ENCODE measurements around the gene SCIMP.
"Not testable (repeated sequence)": the region's sequence is repeated elsewhere in the genome, so short reads cannot be mapped to it uniquely, and the experiment has no call there.

SCIMP gene

GRCh38 chr17:5236938-5237540 is 2.4 kb upstream of the SCIMP start:
- no peak for DNase-seq

GRCh38 chr17:5233492-5233891 is 1.2 kb downstream of the SCIMP start:
- not testable (repeated sequence) for DNase-seq

GRCh38 chr17:5226940-5227878 is 7.5 kb downstream of the SCIMP start:
- no peak for DNase-seq

GRCh38 chr17:5225668-5226457 is 8.8 kb downstream of the SCIMP start:
- no peak for DNase-seq

GRCh38 chr17:5221912-5222311 is 12.7 kb downstream of the SCIMP start:
- not testable (repeated sequence) for DNase-seq

- no peak for DNase-seq
These were observed 14.6 kb downstream of the SCIMP start for GRCh38 chr17:5220074-5220473.

- peak; percentile 33 for DNase-seq
These were observed 15.1 kb downstream of the SCIMP start for GRCh38 chr17:5219536-5219935.

GRCh38 chr17:5217562-5217961 is 17.1 kb downstream of the SCIMP start:
- DNase-seq = not testable (repeated sequence)

GRCh38 chr17:5211458-5211857 is 23.2 kb downstream of the SCIMP start:
- no peak for DNase-seq

GRCh38 chr17:5210614-5211252 is 23.9 kb downstream of the SCIMP start:
- DNase-seq = no peak

- DNase-seq = no peak
These were observed 24.6 kb downstream of the SCIMP start for GRCh38 chr17:5210091-5210490.

GRCh38 chr17:5209396-5209795 is 25.3 kb downstream of the SCIMP start:
- no peak for DNase-seq

GRCh38 chr17:5203908-5204294 is 30.8 kb downstream of the SCIMP start:
- no peak for DNase-seq

- DNase-seq = no peak
These were observed 31.3 kb downstream of the SCIMP start for GRCh38 chr17:5203178-5203907.

GRCh38 chr17:5201011-5201410 is 33.6 kb downstream of the SCIMP start:
- no peak for DNase-seq

- no peak for DNase-seq
These were observed 34.3 kb downstream of the SCIMP start for GRCh38 chr17:5200360-5200759.

- DNase-seq = no peak
These were observed 36.2 kb downstream of the SCIMP start for GRCh38 chr17:5198472-5198871.

- no peak for DNase-seq
These were observed 40.3 kb downstream of the SCIMP start for GRCh38 chr17:5194346-5194745.

GRCh38 chr17:5191541-5192417 is 42.9 kb downstream of the SCIMP start, which contains the start of gene ZNF594:
TSS of gene ZNF594 (minus strand) at chr17:5191868. CDS start at chr17:5184256, 7,612 bp downstream.
- DNase-seq = peak; percentile 81

- no peak for DNase-seq
These were observed 50.4 kb downstream of the SCIMP start for GRCh38 chr17:5184288-5184687.

- no peak for DNase-seq
These were observed 51.3 kb downstream of the SCIMP start for GRCh38 chr17:5183410-5183793.
